Osteoblast (primary cell): Measurements from ENCODE around the gene ARHGAP21. TPM values are rescaled to one million over a fixed set of nuclear protein-coding genes. Genes with fewer than 3 reads are reported as not detected.
"Not testable (repeated sequence)": the region's sequence is repeated elsewhere in the genome, so short reads cannot be mapped to it uniquely, and the experiment has no call there.

ENCODE experiments used
- DNase-seq: peaks from one replicate; pipeline ENCODE4 v3.0.0; 2011; ENCODE audit warnings: low spot score, mixed read lengths; ENCODE audit not compliant: insufficient read length; ENCODE audit errors: missing footprints
- H2AFZ ChIP-seq: 2 replicates; pipeline ENCODE4 v1.6.0; 2011; ENCODE audit warnings: mild to moderate bottlenecking, low read length
- H3K27ac ChIP-seq: 2 replicates; pipeline ENCODE4 v1.5.1; 2011; ENCODE audit warnings: mild to moderate bottlenecking, low read depth, low read length, moderate library complexity
- H3K27me3 ChIP-seq: 2 replicates; pipeline ENCODE4 v1.6.0; 2012; ENCODE audit warnings: mild to moderate bottlenecking, control low read depth, inconsistent platforms, low read length, moderate library complexity; ENCODE audit not compliant: insufficient read depth
- H3K36me3 ChIP-seq: 2 replicates; pipeline ENCODE4 v1.5.1; 2011; ENCODE audit warnings: mild to moderate bottlenecking, low read length, control low read depth, moderate library complexity; ENCODE audit not compliant: insufficient read depth
- H3K4me1 ChIP-seq: 2 replicates; pipeline ENCODE4 v1.5.1; 2011; ENCODE audit warnings: mild to moderate bottlenecking, low read length, control low read depth, moderate library complexity; ENCODE audit not compliant: insufficient read depth
- H3K4me2 ChIP-seq: 2 replicates; pipeline ENCODE4 v1.6.0; 2011; ENCODE audit warnings: mild to moderate bottlenecking, low read length; ENCODE audit not compliant: insufficient read depth
- H3K4me3 ChIP-seq: fragments of 200-600 bp; sonication (generic); 3 replicates; pipeline ENCODE4 v1.5.1; 2012; ENCODE audit warnings: mild to moderate bottlenecking, low read length, inconsistent platforms; ENCODE audit not compliant: insufficient read depth
- H3K79me2 ChIP-seq: 2 replicates; pipeline ENCODE4 v1.6.0; 2012; ENCODE audit warnings: mild to moderate bottlenecking, low read length, control low read depth, inconsistent platforms; ENCODE audit not compliant: insufficient read depth
- H3K9me3 ChIP-seq: 2 replicates; pipeline ENCODE4 v1.5.1; 2011; ENCODE audit warnings: low read depth, low read length, control low read depth
- H4K20me1 ChIP-seq: 2 replicates; pipeline ENCODE4 v1.6.0; 2012; ENCODE audit warnings: mild to moderate bottlenecking, low read length, control low read depth; ENCODE audit not compliant: insufficient read depth
- CTCF ChIP-seq: IDR thresholded peaks from 2 replicates; pipeline ENCODE4 v1.5.1; 2011; ENCODE audit warnings: mild to moderate bottlenecking, low read depth, low read length, moderate library complexity; ENCODE audit errors: extremely low read depth
- total RNA-seq: library from RNA; depleted of rRNA; stranded (reverse); fragments of >200 nt; gene quantifications from 2 replicates; pipeline ENCODE4 v1.2.3, GENCODE V29; 2012

Gene ARHGAP21
- total RNA-seq, 1 donor = 140 TPM

DNA sequence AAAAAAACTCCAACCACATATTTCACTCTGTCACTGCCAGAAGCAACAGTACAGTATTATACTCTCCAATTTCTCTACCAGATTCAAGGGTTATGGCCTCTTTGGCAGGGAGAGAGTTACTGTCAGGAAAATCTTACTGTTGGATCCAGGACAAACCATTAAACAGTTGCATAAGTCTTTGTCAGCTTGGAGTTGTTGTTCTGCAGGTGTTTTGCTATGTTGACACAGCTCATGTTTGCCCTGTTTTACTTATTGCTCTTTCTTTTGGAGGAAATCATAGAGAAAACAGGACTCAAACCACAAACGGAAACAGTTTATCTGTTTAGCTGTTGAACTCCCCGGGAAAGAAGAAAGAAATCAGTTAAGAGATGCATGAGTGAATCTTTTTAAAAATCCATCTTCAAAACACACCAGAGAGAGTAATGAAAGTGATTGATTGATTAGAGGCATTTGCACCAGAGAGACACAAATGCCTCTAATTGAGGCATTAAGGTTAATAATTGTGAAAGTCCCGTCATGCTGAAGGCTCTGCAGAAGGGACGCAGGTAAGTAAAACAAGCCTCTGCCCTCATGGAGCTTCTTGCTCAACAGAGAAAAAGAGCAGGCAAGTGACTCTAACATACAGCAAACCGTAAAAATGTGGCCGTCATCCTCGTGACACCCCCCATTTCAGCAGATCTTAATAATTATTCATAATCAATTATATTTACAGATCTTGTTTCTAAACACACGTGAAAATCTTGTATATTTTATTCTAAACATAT lies 38.7 kb upstream of the ARHGAP21 start:
- H3K4me2 ChIP-seq = peak overlapping the region; percentile 3
- H3K27ac ChIP-seq = no peak overlapping the region
- H3K79me2 ChIP-seq = no peaks in the 10 kb centered on the region
- no peak for DNase-seq
- H3K4me1 ChIP-seq = peaks cover 16% of the 10 kb centered on the region
- H3K36me3 ChIP-seq = no peaks in the 10 kb centered on the region
- no peaks in the 10 kb centered on the region for H3K27me3 ChIP-seq
- no peaks in the 10 kb centered on the region for H4K20me1 ChIP-seq
- no peaks in the 10 kb centered on the region for H3K9me3 ChIP-seq
- no peak overlapping the region for H3K4me3 ChIP-seq
- peak overlapping the region; percentile 44 for H2AFZ ChIP-seq
- TF ChIP-seq CTCF = no peak

DNA sequence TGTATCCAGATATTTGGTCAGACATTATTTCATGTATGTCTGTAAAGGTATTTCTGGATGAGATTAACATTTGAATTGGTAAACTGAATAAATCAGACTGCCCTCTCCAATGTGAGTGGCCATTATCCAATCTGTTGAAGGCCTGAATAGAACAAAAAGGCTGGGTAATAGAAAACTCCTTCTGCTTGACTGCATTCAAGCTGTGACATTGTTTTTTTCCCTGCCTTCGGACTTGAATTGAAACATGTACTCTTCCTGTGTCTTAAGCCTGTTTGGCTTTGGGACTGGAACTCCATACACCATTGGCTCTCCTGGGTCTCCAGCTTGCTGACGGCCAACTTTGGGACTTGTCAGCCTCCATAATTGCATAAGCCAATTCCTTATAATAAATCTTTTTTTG lies 36.0 kb upstream of the ARHGAP21 start:
- H3K36me3 ChIP-seq = no peaks in the 10 kb centered on the region
- H3K79me2 ChIP-seq = no peaks in the 10 kb centered on the region
- H3K9me3 ChIP-seq = no peaks in the 10 kb centered on the region
- no peaks in the 10 kb centered on the region for H4K20me1 ChIP-seq
- H2AFZ ChIP-seq = no peak overlapping the region
- DNase-seq = no peak
- no peak overlapping the region for H3K4me3 ChIP-seq
- no peaks in the 10 kb centered on the region for H3K27me3 ChIP-seq
- H3K4me1 ChIP-seq = peaks cover 16% of the 10 kb centered on the region
- TF ChIP-seq CTCF = no peak
- H3K27ac ChIP-seq = no peak overlapping the region
- no peak overlapping the region for H3K4me2 ChIP-seq

- H3K9me3 ChIP-seq, H4K20me1 ChIP-seq, H3K27me3 ChIP-seq, H3K4me2 ChIP-seq, H2AFZ ChIP-seq, H3K27ac ChIP-seq, H3K4me3 ChIP-seq, DNase-seq, H3K79me2 ChIP-seq, H3K36me3 ChIP-seq: not testable (repeated sequence)
- peaks cover 16% of the 10 kb centered on the region for H3K4me1 ChIP-seq
Measured at GRCh38 chr10:24758254-24758653, 34.6 kb upstream of the ARHGAP21 start.

GRCh38 chr10:24756283-24756682 lies 32.6 kb upstream of the ARHGAP21 start:
- H3K4me1 ChIP-seq = no peaks in the 10 kb centered on the region
- H3K4me2 ChIP-seq = no peak overlapping the region
- H3K9me3 ChIP-seq = no peaks in the 10 kb centered on the region
- no peak for DNase-seq
- no peaks in the 10 kb centered on the region for H3K27me3 ChIP-seq
- H3K4me3 ChIP-seq = no peak overlapping the region
- no peak overlapping the region for H3K27ac ChIP-seq
- H4K20me1 ChIP-seq = no peaks in the 10 kb centered on the region
- no peaks in the 10 kb centered on the region for H3K36me3 ChIP-seq
- no peak overlapping the region for H2AFZ ChIP-seq
- no peaks in the 10 kb centered on the region for H3K79me2 ChIP-seq
- no peak for TF ChIP-seq CTCF
